HG03135 (cell line): ENCODE data around the gene WASF2.
"Not testable (repeated sequence)": the region's sequence is repeated elsewhere in the genome, so short reads cannot be mapped to it uniquely, and the experiment has no call there.

Experiments used
- ATAC-seq: cut with Tn5 transposase; IDR thresholded peaks from one replicate; pipeline ENCODE4 v1.9.1; 2021; ENCODE audit warnings: mild to moderate bottlenecking, moderate library complexity; ENCODE audit not compliant: unreplicated experiment

The WASF2 gene

GRCh38 chr1:27521861-27522431, 32.0 kb upstream of the WASF2 start:
- no peak for ATAC-seq

DNA sequence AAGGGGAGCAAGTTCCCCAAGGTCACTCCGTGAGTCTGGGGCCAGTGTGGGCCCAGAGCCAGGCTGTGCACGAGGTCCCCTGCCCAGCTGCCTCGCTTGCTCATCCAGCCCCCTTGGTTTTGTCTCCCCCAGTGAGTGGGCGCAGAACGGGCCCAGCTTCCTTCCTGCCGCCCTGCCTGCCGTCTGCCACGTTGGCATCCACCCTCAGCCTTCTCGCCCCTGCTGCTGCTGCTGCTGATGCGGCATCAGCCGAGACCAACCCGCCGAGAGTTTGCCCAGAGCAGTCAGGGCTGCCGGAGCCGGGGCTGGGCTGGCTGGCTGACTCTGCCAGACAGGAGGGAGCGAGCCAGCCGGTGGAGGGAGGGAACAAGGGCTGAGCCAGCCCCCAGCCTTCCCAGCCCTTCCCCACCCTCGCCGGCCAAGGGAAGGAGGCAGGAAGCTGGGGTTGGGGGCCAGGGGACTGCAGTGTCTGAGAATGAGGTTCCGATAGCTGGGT, 31.4 kb upstream of the WASF2 start:
- ATAC-seq, result no peak

GRCh38 chr1:27520651-27521050, 30.7 kb upstream of the WASF2 start:
- ATAC-seq, result no peak

GRCh38 chr1:27519331-27520258, 29.6 kb upstream of the WASF2 start:
- ATAC-seq, result no peak

- no peak for ATAC-seq
These were observed 28.8 kb upstream of the WASF2 start for GRCh38 chr1:27518808-27519207.

DNA sequence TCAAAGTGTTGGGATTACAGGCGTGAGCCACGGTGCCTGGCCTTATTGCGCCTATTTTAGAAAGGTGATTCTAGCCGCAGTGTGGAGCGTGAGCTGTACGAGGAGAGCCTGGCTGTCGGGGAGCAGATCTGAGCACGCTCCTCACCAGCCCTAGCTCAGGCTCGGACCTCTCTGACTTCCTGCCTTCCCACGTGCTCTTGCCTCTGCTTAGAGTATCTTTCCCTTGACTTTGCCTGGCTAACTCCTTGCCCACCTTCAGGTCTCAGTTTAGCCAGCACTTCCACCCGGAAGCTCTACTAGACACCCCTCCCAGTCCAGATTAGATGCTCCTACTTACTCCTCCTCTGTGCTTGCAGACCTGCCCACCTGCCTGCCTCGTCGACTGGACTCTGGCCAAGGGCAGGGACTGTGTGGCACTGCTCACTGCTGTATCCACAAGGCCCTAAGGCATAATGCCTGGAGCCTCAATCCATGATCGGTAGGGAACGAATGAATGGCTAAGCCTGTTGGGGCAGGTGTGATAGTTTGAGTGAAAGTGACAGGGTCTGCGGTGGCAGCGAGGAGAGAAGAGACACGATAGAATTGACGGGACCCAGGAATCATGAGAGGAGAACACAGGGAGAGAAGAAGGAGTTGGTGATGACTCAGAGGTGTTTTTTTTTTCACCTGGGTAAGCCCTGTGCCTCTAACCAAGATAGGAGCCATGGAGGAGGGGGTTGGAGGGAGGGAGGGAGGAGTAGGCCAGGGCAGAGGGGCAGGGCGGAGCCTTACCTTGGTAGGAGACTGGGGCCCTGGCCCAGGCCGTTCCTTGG, 28.1 kb upstream of the WASF2 start:
- no peak for ATAC-seq

- ATAC-seq, result no peak
These were observed 27.3 kb upstream of the WASF2 start for GRCh38 chr1:27517301-27517700.

DNA sequence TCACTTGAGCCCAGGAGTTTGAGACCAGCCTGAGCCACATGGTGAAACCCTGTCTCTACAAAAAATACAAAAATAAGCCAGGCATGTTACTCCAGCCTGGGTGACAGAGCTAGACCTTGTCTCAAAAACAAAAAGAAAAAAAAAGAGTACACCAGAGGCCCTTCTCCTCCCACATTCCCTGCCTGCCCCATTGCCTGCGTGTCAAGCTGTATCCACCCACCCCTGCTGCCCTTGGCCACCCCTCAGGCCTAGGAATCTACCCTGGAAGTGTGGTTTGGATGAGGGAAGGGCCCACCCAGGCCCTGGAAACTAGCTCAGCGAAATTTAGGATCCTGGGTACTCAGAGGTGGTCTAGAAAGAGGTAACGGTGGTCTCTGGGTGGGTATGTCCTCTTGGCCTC, 25.7 kb upstream of the WASF2 start:
- no peak for ATAC-seq

DNA sequence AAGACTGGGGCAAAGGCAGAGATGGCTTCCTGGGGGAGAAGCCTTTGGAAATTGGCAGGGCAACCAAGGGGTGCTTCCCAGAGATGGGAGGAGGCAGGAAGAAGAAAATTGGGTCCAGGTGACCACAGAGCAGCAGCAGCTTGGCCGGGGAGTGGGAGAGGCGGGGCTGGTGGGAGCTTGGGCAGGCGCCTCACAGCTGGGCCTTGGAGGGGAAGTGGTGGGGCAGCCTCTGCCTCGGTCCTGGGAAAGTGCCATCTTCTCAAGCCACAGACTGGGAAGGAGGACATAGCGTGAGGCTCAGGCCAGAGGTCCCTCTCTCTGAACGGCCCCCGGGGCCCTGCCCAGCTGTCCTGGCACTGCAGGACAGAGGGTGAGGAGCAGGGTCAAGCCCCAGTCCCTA, 24.0 kb upstream of the WASF2 start:
- no peak for ATAC-seq

- ATAC-seq, result no peak
These were observed 23.6 kb upstream of the WASF2 start for GRCh38 chr1:27513528-27513927.

GRCh38 chr1:27509127-27510080, 19.4 kb upstream of the WASF2 start:
- ATAC-seq, result no peak

DNA sequence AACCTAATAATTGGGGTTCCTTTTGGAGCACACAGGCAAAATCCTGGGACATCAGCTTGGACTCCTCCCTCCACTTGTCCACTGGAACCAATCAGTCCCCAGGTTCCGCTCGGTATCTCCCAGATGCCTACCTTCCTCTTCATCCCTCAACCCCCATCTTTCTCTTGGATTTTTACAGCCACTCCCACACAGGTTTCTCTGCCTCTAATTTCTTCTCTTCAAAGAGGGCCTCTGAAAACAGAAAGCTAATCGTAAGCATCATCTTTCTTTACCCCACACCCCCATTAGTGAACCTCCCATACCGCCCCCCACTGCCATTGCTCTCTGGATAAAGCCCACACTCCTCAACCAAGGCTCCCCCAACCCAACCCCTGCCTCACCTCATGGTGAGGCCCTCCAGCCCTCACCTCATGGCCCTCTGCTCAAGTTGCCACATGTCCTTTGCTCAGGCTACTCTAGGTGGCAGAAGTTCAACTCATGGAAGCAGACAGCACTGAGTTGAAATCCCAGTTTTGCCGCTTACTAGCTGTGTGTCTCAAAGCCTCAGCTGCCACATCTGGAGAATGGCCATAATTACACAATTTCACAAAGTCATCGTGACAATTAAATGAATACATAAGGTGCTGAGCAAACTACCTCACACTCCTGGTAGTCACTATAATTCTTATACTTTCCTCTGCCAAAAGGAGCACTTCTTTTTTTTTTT, 18.1 kb upstream of the WASF2 start:
- no peak for ATAC-seq

- no peak for ATAC-seq
These were observed 16.7 kb upstream of the WASF2 start for GRCh38 chr1:27506703-27507102.

DNA sequence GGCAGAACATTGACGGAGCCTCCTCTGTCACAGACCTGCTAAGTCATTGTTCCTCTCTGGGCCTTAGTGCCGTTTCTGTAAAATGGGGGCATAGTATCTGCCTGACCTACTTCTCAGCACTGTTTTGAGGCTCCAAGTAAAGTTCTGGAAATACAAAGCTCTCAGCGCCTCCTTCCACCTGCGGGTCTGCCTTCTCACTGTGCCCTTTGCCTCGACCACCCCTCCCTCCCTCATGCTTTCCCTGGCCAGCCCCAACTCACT, 15.4 kb upstream of the WASF2 start:
- ATAC-seq, result no peak

DNA sequence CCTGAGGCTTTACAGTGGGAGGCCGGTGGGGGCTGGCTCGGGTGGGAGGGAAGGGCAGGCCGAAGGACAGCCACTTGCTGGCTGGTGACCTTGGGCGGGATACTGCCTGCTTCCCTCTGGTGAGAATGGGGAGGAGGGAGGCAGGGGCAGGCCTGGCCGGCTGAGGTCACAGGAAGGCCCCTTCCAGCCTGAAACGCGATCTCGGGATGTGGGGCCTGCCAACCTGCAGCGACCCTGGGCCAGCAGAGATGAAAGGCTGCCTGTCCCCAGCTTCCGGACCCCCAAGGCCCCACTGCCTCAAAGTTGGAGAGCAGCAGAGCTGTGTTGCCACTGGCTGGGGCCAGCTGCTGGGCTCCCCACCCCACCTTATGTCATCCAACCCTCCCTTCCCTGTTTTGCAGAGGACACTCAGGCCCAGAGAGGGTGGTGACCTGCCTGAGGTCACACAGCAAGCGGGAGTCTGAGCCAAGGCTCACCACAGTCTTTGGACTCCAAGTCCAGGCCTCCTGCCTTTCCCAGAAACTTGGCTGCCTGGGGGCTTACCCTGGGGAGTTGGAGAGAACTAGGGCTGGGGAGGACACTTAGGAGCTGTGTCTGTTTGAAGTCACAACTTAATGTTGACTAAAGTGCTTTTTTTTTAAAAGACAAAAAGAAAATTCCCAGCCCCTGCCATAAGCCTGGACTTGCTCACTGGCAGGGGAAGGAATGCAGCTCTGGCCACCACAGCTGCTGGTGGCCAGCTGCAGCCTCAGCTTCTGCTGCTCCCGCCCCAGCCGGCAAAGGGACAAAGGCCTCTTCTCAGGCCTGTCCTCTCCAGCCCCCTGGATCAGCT, 14.8 kb upstream of the WASF2 start:
- no peak for ATAC-seq

GRCh38 chr1:27503844-27504587, 14.0 kb upstream of the WASF2 start:
- no peak for ATAC-seq

GRCh38 chr1:27503033-27503432, 13.1 kb upstream of the WASF2 start:
- no peak for ATAC-seq

GRCh38 chr1:27501159-27501558, 11.2 kb upstream of the WASF2 start:
- ATAC-seq, result not testable (repeated sequence)
